ENCODE results near the gene FOXA3.

DNA sequence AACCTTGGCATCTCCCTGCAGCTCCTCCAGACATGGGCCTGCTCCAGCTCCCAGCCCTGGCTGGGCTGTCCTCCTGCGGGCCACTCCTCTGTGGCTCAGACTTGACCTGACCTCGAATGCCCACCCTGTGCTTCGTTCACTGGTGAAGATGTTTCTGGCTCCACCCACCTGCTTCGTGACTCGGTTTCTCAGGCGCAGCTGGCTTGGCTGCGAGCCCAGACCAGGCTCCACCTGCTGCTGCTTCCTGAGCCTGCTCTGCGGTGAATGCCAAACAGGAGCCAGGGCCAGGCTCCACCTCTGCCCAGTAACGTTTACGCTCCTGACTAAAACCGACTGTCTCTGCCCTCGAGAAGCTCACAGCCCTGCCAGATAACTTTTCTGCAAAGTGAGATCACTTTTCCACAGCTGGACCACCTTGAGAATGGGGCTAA is 40.1 kb upstream of the FOXA3 start:
- TF ChIP-seq, protein P1, sequence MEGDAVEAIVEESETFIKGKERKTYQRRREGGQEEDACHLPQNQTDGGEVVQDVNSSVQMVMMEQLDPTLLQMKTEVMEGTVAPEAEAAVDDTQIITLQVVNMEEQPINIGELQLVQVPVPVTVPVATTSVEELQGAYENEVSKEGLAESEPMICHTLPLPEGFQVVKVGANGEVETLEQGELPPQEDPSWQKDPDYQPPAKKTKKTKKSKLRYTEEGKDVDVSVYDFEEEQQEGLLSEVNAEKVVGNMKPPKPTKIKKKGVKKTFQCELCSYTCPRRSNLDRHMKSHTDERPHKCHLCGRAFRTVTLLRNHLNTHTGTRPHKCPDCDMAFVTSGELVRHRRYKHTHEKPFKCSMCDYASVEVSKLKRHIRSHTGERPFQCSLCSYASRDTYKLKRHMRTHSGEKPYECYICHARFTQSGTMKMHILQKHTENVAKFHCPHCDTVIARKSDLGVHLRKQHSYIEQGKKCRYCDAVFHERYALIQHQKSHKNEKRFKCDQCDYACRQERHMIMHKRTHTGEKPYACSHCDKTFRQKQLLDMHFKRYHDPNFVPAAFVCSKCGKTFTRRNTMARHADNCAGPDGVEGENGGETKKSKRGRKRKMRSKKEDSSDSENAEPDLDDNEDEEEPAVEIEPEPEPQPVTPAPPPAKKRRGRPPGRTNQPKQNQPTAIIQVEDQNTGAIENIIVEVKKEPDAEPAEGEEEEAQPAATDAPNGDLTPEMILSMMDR (IDR thresholded peaks at IDR 0.05 in 4 of 5, conservative IDR thresholded peaks at IDR 0.05 in 1 of 5) = no peak
- no peak for TF ChIP-seq POLR2A (IDR thresholded peaks at IDR 0.05)
